ENCODE results near the gene PRG3. TPM values are rescaled to one million over a fixed set of nuclear protein-coding genes. Genes with fewer than 3 reads are reported as not detected.
A peak's percentile ranks its signal among the peaks of the same experiment; 100 is the strongest.

PRG3 gene
- total and polyA plus RNA-seq, 8 donors = not detected

DNA sequence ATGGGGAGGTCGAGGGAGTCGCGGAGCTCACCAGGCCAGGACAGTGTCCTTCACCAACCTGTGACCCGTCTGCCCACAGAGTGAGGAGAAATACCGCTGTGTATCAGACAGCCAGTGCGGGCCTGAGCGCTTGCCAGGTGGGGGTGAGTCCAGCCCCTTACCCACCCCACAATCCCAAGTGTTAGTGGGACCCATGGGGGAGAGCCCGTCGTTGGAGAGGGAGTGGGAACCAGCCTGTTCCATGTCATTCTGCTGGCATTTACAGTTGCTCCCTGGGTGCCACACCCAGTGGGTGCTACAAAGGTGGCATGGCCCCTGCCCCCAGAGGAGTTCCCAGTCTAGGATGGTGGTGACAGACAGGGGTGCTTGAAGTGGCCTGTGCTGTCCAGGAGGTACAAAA lies 33.6 kb downstream of the PRG3 start:
- WGBS, 2 donors = 77 to 83% methylated on average over 9 of the region's 9 CpGs
- no peaks in the 10 kb centered on the region for H3K9me3 ChIP-seq
- no peaks in the 10 kb centered on the region for H3K36me3 ChIP-seq
- intact Hi-C loops (cut with DNase I) = loop anchor here in 2 of 3 donors (5.0 to 10.0 kb wide), 5 partner anchors 57 to 297 kb away; partner anchors contain the start of gene YPEL4 (in 1 of the 2)
- H3K4me3 ChIP-seq = no peak overlapping the region
- no peak for FAIRE-seq
- no peak for DNase-seq
- H3K27me3 ChIP-seq = no peaks in the 10 kb centered on the region
- no peak for ATAC-seq
- TF ChIP-seq, protein P1, sequence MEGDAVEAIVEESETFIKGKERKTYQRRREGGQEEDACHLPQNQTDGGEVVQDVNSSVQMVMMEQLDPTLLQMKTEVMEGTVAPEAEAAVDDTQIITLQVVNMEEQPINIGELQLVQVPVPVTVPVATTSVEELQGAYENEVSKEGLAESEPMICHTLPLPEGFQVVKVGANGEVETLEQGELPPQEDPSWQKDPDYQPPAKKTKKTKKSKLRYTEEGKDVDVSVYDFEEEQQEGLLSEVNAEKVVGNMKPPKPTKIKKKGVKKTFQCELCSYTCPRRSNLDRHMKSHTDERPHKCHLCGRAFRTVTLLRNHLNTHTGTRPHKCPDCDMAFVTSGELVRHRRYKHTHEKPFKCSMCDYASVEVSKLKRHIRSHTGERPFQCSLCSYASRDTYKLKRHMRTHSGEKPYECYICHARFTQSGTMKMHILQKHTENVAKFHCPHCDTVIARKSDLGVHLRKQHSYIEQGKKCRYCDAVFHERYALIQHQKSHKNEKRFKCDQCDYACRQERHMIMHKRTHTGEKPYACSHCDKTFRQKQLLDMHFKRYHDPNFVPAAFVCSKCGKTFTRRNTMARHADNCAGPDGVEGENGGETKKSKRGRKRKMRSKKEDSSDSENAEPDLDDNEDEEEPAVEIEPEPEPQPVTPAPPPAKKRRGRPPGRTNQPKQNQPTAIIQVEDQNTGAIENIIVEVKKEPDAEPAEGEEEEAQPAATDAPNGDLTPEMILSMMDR (IDR thresholded peaks at IDR 0.05) = no peak
- H3K27ac ChIP-seq = no peak overlapping the region
- H3K4me1 ChIP-seq = peaks cover 0 to 5% (median 5%) of the 10 kb centered on the region in 3 donors

DNA sequence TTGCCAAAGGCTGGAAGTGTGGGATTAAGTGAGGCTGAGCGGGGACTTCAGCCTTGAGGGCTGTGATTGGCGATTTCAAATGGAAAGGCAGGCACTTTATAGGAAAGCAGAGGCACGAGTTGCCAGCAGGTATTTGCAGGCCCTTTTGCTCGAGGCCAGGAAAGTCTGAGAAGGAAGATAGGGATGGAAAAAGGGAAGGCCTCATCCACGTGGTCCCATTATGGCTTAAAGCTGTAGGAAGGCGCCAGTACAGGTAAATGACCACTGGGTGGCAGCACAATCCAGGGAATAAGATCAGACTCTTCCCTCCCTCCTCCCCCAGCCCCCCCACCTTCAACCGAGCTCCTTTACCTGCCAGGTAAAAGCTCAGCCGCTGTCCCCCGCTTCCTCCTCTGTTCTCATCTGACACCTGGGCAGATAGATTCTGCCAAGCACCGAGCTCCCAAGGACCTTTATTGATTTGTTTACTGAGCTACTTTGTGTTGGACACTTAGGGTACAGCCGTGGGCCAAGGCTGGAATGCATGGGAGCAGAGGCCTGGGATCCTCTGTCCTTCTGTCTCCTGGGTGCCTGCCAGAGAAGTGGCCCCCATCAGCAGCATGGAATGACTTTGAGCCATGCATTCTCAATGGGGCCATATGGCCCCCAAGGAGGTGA lies 35.3 kb downstream of the PRG3 start:
- DNase-seq (peak; percentile 75 to 84 (median 79)), FAIRE-seq (no peak), ATAC-seq (peak; percentile 85 to 96 (median 92))
- WGBS, 2 donors = 13 to 15% methylated on average over 11 of the region's 11 CpGs
- no peak overlapping the region for H3K4me3 ChIP-seq
- no peaks in the 10 kb centered on the region for H3K27me3 ChIP-seq
- TF ChIP-seq, protein P1 (IDR thresholded peaks at IDR 0.05) = peak; percentile 79 to 83 (median 80)
- no peaks in the 10 kb centered on the region for H3K9me3 ChIP-seq
- intact Hi-C loops (cut with DNase I) = loop anchor here in 2 of 3 donors (5.0 to 10.0 kb wide), 5 partner anchors 59 to 299 kb away; partner anchors contain the start of gene YPEL4 (in 1 of the 2)
- no peaks in the 10 kb centered on the region for H3K36me3 ChIP-seq
- H3K4me1 ChIP-seq = peaks cover 0 to 5% (median 5%) of the 10 kb centered on the region in 3 donors
- no peak overlapping the region for H3K27ac ChIP-seq

GRCh38 chr11:57344826-57345225 lies 36.1 kb downstream of the PRG3 start:
- FAIRE-seq (no peak), DNase-seq (no peak), ATAC-seq (no peak)
- H3K4me1 ChIP-seq = peaks cover 0 to 5% (median 5%) of the 10 kb centered on the region in 3 donors
- H3K9me3 ChIP-seq = no peaks in the 10 kb centered on the region
- 80 to 89% methylated on average over 10 of the region's 10 CpGs for WGBS, 2 donors
- no peak overlapping the region for H3K4me3 ChIP-seq
- TF ChIP-seq, protein P1 (IDR thresholded peaks at IDR 0.05) = no peak
- no peaks in the 10 kb centered on the region for H3K27me3 ChIP-seq
- intact Hi-C loops (cut with DNase I) = loop anchor here in 2 of 3 donors (5.0 to 10.0 kb wide), 6 partner anchors 60 to 302 kb away; partner anchors contain the start of gene YPEL4 (in 2 of the 2)
- no peaks in the 10 kb centered on the region for H3K36me3 ChIP-seq
- H3K27ac ChIP-seq = no peak overlapping the region

- 73 to 76% methylated on average over 7 of the region's 7 CpGs for WGBS, 2 donors
- H3K9me3 ChIP-seq = no peaks in the 10 kb centered on the region
- TF ChIP-seq, protein P1 (IDR thresholded peaks at IDR 0.05) = no peak
- peaks cover 0 to 5% (median 5%) of the 10 kb centered on the region in 3 donors for H3K4me1 ChIP-seq
- H3K36me3 ChIP-seq = no peaks in the 10 kb centered on the region
- FAIRE-seq (no peak), ATAC-seq (no peak), DNase-seq (no peak)
- H3K27ac ChIP-seq = no peak overlapping the region
- no peak overlapping the region for H3K4me3 ChIP-seq
- intact Hi-C loops (cut with DNase I) = loop anchor here in 2 of 3 donors (5.0 to 10.0 kb wide), 5 partner anchors 61 to 303 kb away; partner anchors contain the start of gene YPEL4 (in 2 of the 2)
- H3K27me3 ChIP-seq = no peaks in the 10 kb centered on the region
Measured at GRCh38 chr11:57343825-57344224, 37.1 kb downstream of the PRG3 start.

GRCh38 chr11:57342702-57343101 lies 38.2 kb downstream of the PRG3 start:
- no peak for DNase-seq
- no peak for ATAC-seq
- intact Hi-C loops (cut with DNase I) = loop anchor here in 2 of 3 donors (5.0 to 10.0 kb wide), 5 partner anchors 62 to 305 kb away; partner anchors contain the start of gene YPEL4 (in 2 of the 2)
- Histone ChIP-seq H3K4me1 (peaks cover 0 to 5% (median 5%) of the 10 kb centered on the region in 3 donors), H3K36me3 (no peaks in the 10 kb centered on the region), H3K4me3 (no peak overlapping the region), H3K27me3 (no peaks in the 10 kb centered on the region), H3K27ac (no peak overlapping the region), H3K9me3 (no peaks in the 10 kb centered on the region)
- WGBS, 2 donors = 74 to 84% methylated on average over 11 of the region's 11 CpGs
- no peak for FAIRE-seq
- TF ChIP-seq, protein P1 (IDR thresholded peaks at IDR 0.05) = no peak

Data from pancreas (tissue), 10 donors.